Epithelial cell of proximal tubule (primary cell): ENCODE results near the gene SMG5. TPM values are rescaled to one million over a fixed set of nuclear protein-coding genes. Genes with fewer than 3 reads are reported as not detected.
"Not testable (repeated sequence)": the region's sequence is repeated elsewhere in the genome, so short reads cannot be mapped to it uniquely, and the experiment has no call there.

ENCODE experiments used
- DNase-seq: peaks from one replicate; pipeline ENCODE4 v3.0.0-alpha.2; 2011; ENCODE audit warnings: low read depth
- H3K4me3 ChIP-seq: 2 replicates; pipeline ENCODE4 v1.5.1; 2011; ENCODE audit warnings: low read depth, mild to moderate bottlenecking, low read length
- CTCF ChIP-seq: conservative IDR thresholded peaks from 2 replicates; pipeline ENCODE4 v1.5.1; 2012; ENCODE audit warnings: low read depth, mild to moderate bottlenecking, low read length
- total RNA-seq: library from RNA; depleted of rRNA; stranded (reverse); fragments of >200 nt; gene quantifications from 2 replicates; pipeline ENCODE4 v1.2.3, GENCODE V29; 2015

The SMG5 gene
- total RNA-seq, 1 donor from 2014 or later, result 77.4 TPM

GRCh38 chr1:156226782-156227181 lies 55.8 kb downstream of the SMG5 start:
- no peak for TF ChIP-seq CTCF
- DNase-seq, result no peak
- no peak overlapping the region for H3K4me3 ChIP-seq

GRCh38 chr1:156226116-156226538 lies 56.5 kb downstream of the SMG5 start:
- no peak for TF ChIP-seq CTCF
- no peak for DNase-seq
- H3K4me3 ChIP-seq, result no peak overlapping the region

- TF ChIP-seq CTCF, result no peak
- no peak for DNase-seq
These were observed 57.0 kb downstream of the SMG5 start for GRCh38 chr1:156225677-156226014.

GRCh38 chr1:156221986-156222692 lies 60.5 kb downstream of the SMG5 start:
- H3K4me3 ChIP-seq, result no peak overlapping the region
- DNase-seq, result no peak
- no peak for TF ChIP-seq CTCF

More at GRCh38 chr1:156225677-156226014, 57.0 kb downstream of the SMG5 start:
- H3K4me3 ChIP-seq, result no peak overlapping the region

GRCh38 chr1:156220226-156220625 lies 62.4 kb downstream of the SMG5 start:
- no peak for TF ChIP-seq CTCF
- H3K4me3 ChIP-seq, result no peak overlapping the region
- no peak for DNase-seq

GRCh38 chr1:156217871-156218270 lies 64.8 kb downstream of the SMG5 start:
- DNase-seq, result no peak
- H3K4me3 ChIP-seq, result no peak overlapping the region
- TF ChIP-seq CTCF, result no peak

- not testable (repeated sequence) for DNase-seq, H3K4me3 ChIP-seq
These were observed 66.1 kb downstream of the SMG5 start for GRCh38 chr1:156216361-156217086.
